ENCODE data around the gene CUEDC1. TPM values are rescaled to one million over a fixed set of nuclear protein-coding genes. Genes with fewer than 3 reads are reported as not detected.

CUEDC1 gene
- total RNA-seq, 1 donor from 2014 or later, result 76.1 TPM

- Histone ChIP-seq H3K27ac (peak overlapping the region; percentile 11 to 79), H3K4me1 (peaks cover 30 to 46% of the 10 kb centered on the region in 2 donors), H3K9me3 (no peaks in the 10 kb centered on the region), H3K4me3 (no peak overlapping the region), H3K36me3 (peaks cover 2 to 10% of the 10 kb centered on the region in 2 donors), H3K27me3 (no peaks in the 10 kb centered on the region)
- TF ChIP-seq CTCF (IDR thresholded peaks at IDR 0.05), result no peak
- no peak for DNase-seq (ENCODE audit: low spot score in 2 of 2)
- intact Hi-C loops (cut with DNase I), result no loop called here
These were observed 75.7 kb downstream of the CUEDC1 start for GRCh38 chr17:57879437-57880085.

- no peaks in the 10 kb centered on the region for H3K27me3 ChIP-seq
- intact Hi-C loops (cut with DNase I), result no loop called here
- H3K4me3 ChIP-seq, result no peak overlapping the region
- H3K9me3 ChIP-seq, result no peaks in the 10 kb centered on the region
- H3K36me3 ChIP-seq, result peaks cover 0 to 7% of the 10 kb centered on the region in 2 donors
- H3K4me1 ChIP-seq, result peaks cover 47 to 63% of the 10 kb centered on the region in 2 donors
- TF ChIP-seq CTCF (IDR thresholded peaks at IDR 0.05), result no peak
- no peak for DNase-seq (ENCODE audit: low spot score in 2 of 2)
- no peak overlapping the region for H3K27ac ChIP-seq
These were observed 77.3 kb downstream of the CUEDC1 start for GRCh38 chr17:57877803-57878377.

- H3K9me3 ChIP-seq, result no peaks in the 10 kb centered on the region
- no peak overlapping the region for H3K4me3 ChIP-seq
- DNase-seq (ENCODE audit: low spot score in 2 of 2), result no peak
- H3K27me3 ChIP-seq, result no peaks in the 10 kb centered on the region
- no peak for TF ChIP-seq CTCF (IDR thresholded peaks at IDR 0.05)
- intact Hi-C loops (cut with DNase I), result no loop called here
- H3K36me3 ChIP-seq, result peaks cover 8 to 17% of the 10 kb centered on the region in 2 donors
- H3K4me1 ChIP-seq, result peaks cover 44 to 65% of the 10 kb centered on the region in 2 donors
- H3K27ac ChIP-seq, result peak overlapping the region in 1 of 2 donors; percentile 85
These were observed 78.4 kb downstream of the CUEDC1 start for GRCh38 chr17:57876866-57877237.

GRCh38 chr17:57876023-57876865 is 79.0 kb downstream of the CUEDC1 start:
- DNase-seq (ENCODE audit: low spot score in 2 of 2), result no peak
- H3K27ac ChIP-seq, result peak overlapping the region; percentile 80 to 85
- no peak overlapping the region for H3K4me3 ChIP-seq
- intact Hi-C loops (cut with DNase I), result no loop called here
- peaks cover 38 to 59% of the 10 kb centered on the region in 2 donors for H3K4me1 ChIP-seq
- peaks cover 11 to 19% of the 10 kb centered on the region in 2 donors for H3K36me3 ChIP-seq
- no peaks in the 10 kb centered on the region for H3K27me3 ChIP-seq
- no peaks in the 10 kb centered on the region for H3K9me3 ChIP-seq
- TF ChIP-seq CTCF (IDR thresholded peaks at IDR 0.05), result no peak

- H3K27ac ChIP-seq, result peak overlapping the region; percentile 80 to 85
- peaks cover 33 to 51% of the 10 kb centered on the region in 2 donors for H3K4me1 ChIP-seq
- TF ChIP-seq CTCF (IDR thresholded peaks at IDR 0.05), result peak; percentile 43 to 65 (median 63)
- DNase-seq (ENCODE audit: low spot score in 2 of 2), result peak; percentile 74 to 96
- peaks cover 13 to 19% of the 10 kb centered on the region in 2 donors for H3K36me3 ChIP-seq
- peak overlapping the region in 1 of 2 donors; percentile 49 for H3K4me3 ChIP-seq
- intact Hi-C loops (cut with DNase I), result loop anchor here (1.0 kb wide), 2 partner anchors 17 to 80 kb away; partner anchors contain the start of gene CUEDC1
- no peaks in the 10 kb centered on the region for H3K27me3 ChIP-seq
- H3K9me3 ChIP-seq, result no peaks in the 10 kb centered on the region
These were observed 79.8 kb downstream of the CUEDC1 start for GRCh38 chr17:57875290-57876022.
